Stomach (tissue), 4 donors: ENCODE measurements around the gene PRRG2.

ENCODE experiments used
- CTCF ChIP-seq, 7 experiments: fragments of 450-650 bp in 4 of 7; fragments of 200-600 bp in 3 of 7; sonication (generic) in 3 of 7; IDR thresholded peaks; one replicate each; pipeline ENCODE4 v1.5.1; 2016 to 2019; ENCODE audit warnings: antibody characterized with exemption in 7 of 7, control low read depth in 2 of 7, mild to moderate bottlenecking in 1 of 7
- EP300 ChIP-seq: sonication (generic); formaldehyde crosslinking; IDR thresholded peaks from one replicate; pipeline ENCODE4 v1.6.1; 2017; ENCODE audit warnings: antibody characterized with exemption
- POLR2A ChIP-seq, 4 donors: fragments of 450-650 bp; IDR thresholded peaks; one replicate each; pipeline ENCODE4 v1.6.1; 2016; ENCODE audit warnings: antibody characterized with exemption in 4 of 4, control low read depth in 2 of 4, mild to moderate bottlenecking in 1 of 4, moderate library complexity in 1 of 4

- TF ChIP-seq CTCF (IDR thresholded peaks at IDR 0.05): peak in 6 of 7 experiments; percentile 27 to 99 (median 95)
- no peak for TF ChIP-seq POLR2A (IDR thresholded peaks at IDR 0.05)
- no peak for TF ChIP-seq EP300
Measured at GRCh38 chr19:49570138-49570856, 10.8 kb upstream of the PRRG2 start.
